Osteocyte (in vitro differentiated cells): Measurements from ENCODE around the gene COX5A. TPM values are rescaled to one million over a fixed set of nuclear protein-coding genes. Genes with fewer than 3 reads are reported as not detected.

Source experiments
- DNase-seq: peaks from one replicate; pipeline ENCODE4 v3.0.0; 2021; ENCODE audit warnings: mixed read lengths; ENCODE audit not compliant: unreplicated experiment; ENCODE audit errors: extremely low spot score
- H3K27ac Mint-ChIP-seq: one replicate; pipeline ENCODE4 v1.8.0; 2021; ENCODE audit warnings: mild to moderate bottlenecking, mixed read lengths; ENCODE audit not compliant: unreplicated experiment
- H3K27me3 Mint-ChIP-seq: one replicate; pipeline ENCODE4 v1.8.0; 2021; ENCODE audit warnings: mixed read lengths; ENCODE audit not compliant: unreplicated experiment
- H3K36me3 Mint-ChIP-seq: one replicate; pipeline ENCODE4 v1.8.0; 2021; ENCODE audit warnings: mixed read lengths; ENCODE audit not compliant: unreplicated experiment
- H3K4me1 Mint-ChIP-seq: one replicate; pipeline ENCODE4 v1.8.0; 2021; ENCODE audit warnings: mixed read lengths; ENCODE audit not compliant: unreplicated experiment
- H3K4me3 Mint-ChIP-seq: one replicate; pipeline ENCODE4 v1.8.0; 2021; ENCODE audit warnings: mild to moderate bottlenecking, moderate library complexity, mixed read lengths; ENCODE audit not compliant: unreplicated experiment
- H3K9me3 Mint-ChIP-seq: one replicate; pipeline ENCODE4 v1.8.0; 2021; ENCODE audit warnings: mixed read lengths; ENCODE audit not compliant: unreplicated experiment
- total RNA-seq: library from RNA; stranded (reverse); gene quantifications from 2 replicates; pipeline ENCODE4 v1.2.1, GENCODE V29; 2021
- TF ChIP-seq, protein P1 (sequence below): fragments of 200-600 bp; sonication (generic); IDR thresholded peaks from 2 replicates; pipeline ENCODE4 v1.5.0; 2021; ENCODE audit warnings: antibody characterized with exemption, mild to moderate bottlenecking, moderate library complexity

COX5A gene
- total RNA-seq, 1 donor from 2014 or later = 154 TPM

DNA sequence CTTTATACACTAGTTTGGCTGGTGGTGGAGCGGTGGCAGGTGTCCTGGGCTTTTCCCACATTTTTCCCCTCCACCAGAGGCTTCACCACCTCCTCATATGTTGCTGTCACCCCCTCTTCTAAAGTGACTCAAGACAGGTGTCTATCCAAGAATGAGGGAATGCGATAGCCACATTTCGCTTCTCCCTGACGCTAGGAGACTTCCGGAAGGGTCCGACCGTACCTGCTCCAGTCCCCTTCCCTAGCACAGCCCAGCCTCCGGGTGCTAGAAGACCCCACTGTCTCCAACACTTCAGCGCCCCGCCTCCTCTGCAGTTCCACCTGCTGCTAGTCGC is 65.2 kb downstream of the COX5A start:
- TF ChIP-seq, protein P1, sequence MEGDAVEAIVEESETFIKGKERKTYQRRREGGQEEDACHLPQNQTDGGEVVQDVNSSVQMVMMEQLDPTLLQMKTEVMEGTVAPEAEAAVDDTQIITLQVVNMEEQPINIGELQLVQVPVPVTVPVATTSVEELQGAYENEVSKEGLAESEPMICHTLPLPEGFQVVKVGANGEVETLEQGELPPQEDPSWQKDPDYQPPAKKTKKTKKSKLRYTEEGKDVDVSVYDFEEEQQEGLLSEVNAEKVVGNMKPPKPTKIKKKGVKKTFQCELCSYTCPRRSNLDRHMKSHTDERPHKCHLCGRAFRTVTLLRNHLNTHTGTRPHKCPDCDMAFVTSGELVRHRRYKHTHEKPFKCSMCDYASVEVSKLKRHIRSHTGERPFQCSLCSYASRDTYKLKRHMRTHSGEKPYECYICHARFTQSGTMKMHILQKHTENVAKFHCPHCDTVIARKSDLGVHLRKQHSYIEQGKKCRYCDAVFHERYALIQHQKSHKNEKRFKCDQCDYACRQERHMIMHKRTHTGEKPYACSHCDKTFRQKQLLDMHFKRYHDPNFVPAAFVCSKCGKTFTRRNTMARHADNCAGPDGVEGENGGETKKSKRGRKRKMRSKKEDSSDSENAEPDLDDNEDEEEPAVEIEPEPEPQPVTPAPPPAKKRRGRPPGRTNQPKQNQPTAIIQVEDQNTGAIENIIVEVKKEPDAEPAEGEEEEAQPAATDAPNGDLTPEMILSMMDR = no peak
- Mint-ChIP-seq H3K27ac (peak overlapping the region; percentile 94), H3K27me3 (peaks cover 9% of the 10 kb centered on the region), H3K4me3 (peak overlapping the region; percentile 95), H3K4me1 (peaks cover 45% of the 10 kb centered on the region), H3K9me3 (no peaks in the 10 kb centered on the region), H3K36me3 (peaks cover 4% of the 10 kb centered on the region)
- DNase-seq = no peak

DNA sequence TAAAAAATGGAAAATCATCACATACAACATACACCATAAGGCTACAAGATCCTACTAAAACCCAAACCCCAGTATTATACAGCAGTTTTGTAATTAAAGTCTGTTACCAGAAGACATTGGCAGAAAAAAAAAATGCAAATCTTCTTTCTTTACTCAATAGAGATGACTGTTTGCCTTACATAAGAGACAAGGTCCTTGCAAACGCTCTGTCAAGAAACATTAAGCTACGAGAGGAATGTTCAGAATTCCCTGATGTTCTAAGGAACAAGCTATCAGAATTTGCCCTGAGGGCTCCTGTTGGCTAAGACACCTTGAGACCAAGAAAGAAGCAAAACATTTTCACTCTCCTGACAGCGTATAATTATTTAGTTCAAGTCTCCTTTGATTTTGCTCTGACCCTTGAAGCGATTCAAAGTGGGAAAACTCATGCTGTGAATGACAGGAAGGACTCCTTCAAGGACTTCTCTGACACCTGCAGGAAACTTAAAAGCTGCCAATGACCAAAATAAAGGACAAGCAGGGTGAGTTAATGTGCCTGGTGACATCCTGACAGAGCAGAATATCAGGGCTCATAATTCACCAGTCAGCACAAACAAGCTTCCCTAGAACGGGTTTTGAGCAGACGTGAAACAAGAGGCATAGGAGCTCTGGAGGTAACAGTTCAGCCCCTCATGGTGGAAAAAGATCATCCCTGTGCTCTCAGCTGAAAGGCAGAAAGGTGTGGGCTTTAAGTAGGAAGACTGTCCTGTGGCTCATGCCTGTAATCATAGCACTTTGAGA is 67.2 kb downstream of the COX5A start:
- Mint-ChIP-seq H3K4me3 (peak overlapping the region; percentile 63), H3K27me3 (no peaks in the 10 kb centered on the region), H3K4me1 (peaks cover 57% of the 10 kb centered on the region), H3K27ac (peak overlapping the region; percentile 87), H3K36me3 (peaks cover 8% of the 10 kb centered on the region), H3K9me3 (no peaks in the 10 kb centered on the region)
- DNase-seq = no peak
- TF ChIP-seq, protein P1 = no peak

Other genes with a start within 250 kb of the COX5A start
- gene EDC3, start 242.0 kb downstream of the COX5A start, total RNA-seq = 42.9 and 54.2 TPM in 2 replicates
- 0.18 and 0.24 TPM in 2 replicates for gene CYP1A1, start 212.5 kb downstream of the COX5A start, total RNA-seq
- gene CYP1A2, start 189.2 kb downstream of the COX5A start, total RNA-seq = not detected in 2 replicates
- gene CSK, start 156.0 kb downstream of the COX5A start, total RNA-seq = 56.0 and 57.0 TPM in 2 replicates
- gene LMAN1L, start 125.2 kb downstream of the COX5A start, total RNA-seq = not detected in 2 replicates
- not detected in 2 replicates for gene CPLX3, start 111.4 kb downstream of the COX5A start, total RNA-seq
- gene ULK3, start 94.9 kb downstream of the COX5A start, total RNA-seq = 30.6 and 32.4 TPM in 2 replicates
- 65.0 and 73.4 TPM in 2 replicates for gene SCAMP2, start 64.7 kb downstream of the COX5A start, total RNA-seq
- 30.1 TPM in 2 replicates for gene MPI, start 48.0 kb downstream of the COX5A start, total RNA-seq
- gene FAM219B, start 31.2 kb downstream of the COX5A start, total RNA-seq = 70.4 and 76.5 TPM in 2 replicates
- gene RPP25, start 18.7 kb upstream of the COX5A start, total RNA-seq = 19.8 and 20.1 TPM in 2 replicates
- gene SCAMP5, start 57.5 kb upstream of the COX5A start, total RNA-seq = 23.5 and 24.1 TPM in 2 replicates
- 11.9 and 12.7 TPM in 2 replicates for gene PPCDC, start 85.5 kb upstream of the COX5A start, total RNA-seq